CD14-positive monocyte (primary cell): ENCODE results near the gene SRPK2. TPM values are rescaled to one million over a fixed set of nuclear protein-coding genes. Genes with fewer than 3 reads are reported as not detected.

Experiments used
- DNase-seq, 3 donors: peaks; one replicate each; pipeline ENCODE4 v3.0.0-alpha.2; 2011 to 2022
- H2AFZ ChIP-seq: 2 replicates; pipeline ENCODE4 v1.6.0; 2012; ENCODE audit warnings: mild to moderate bottlenecking, low read depth, low read length, inconsistent platforms; ENCODE audit not compliant: insufficient read depth, poor library complexity, severe bottlenecking
- H3K27ac ChIP-seq, 2 donors: 1 replicate in 1 of 2; 2 replicates in 1 of 2; pipeline ENCODE4 v1.5.1; 2012 to 2013; ENCODE audit warnings: low read length in 2 of 2, control low read depth in 1 of 2, inconsistent platforms in 1 of 2, low read depth in 1 of 2, mild to moderate bottlenecking in 1 of 2
- H3K27me3 ChIP-seq, 2 donors: one replicate each; pipeline versions ENCODE4 v1.6.0 to v1.6.1; 2011 to 2013; ENCODE audit warnings: low read length in 2 of 2; ENCODE audit not compliant: control insufficient read depth in 2 of 2, insufficient read depth in 2 of 2
- H3K36me3 ChIP-seq, 2 donors: replicated peaks in 1 of 2; 1 replicate in 1 of 2; 2 replicates in 1 of 2; pipeline versions ENCODE4 v1.5.1 to v1.6.1; 2012 to 2013; ENCODE audit warnings: low read length in 2 of 2, control low read depth in 1 of 2, inconsistent platforms in 1 of 2, mild to moderate bottlenecking in 1 of 2; ENCODE audit not compliant: insufficient read depth in 2 of 2, control insufficient read depth in 1 of 2
- H3K4me1 ChIP-seq, 2 donors: 1 replicate in 1 of 2; 2 replicates in 1 of 2; pipeline versions ENCODE4 v1.5.1 to v1.6.1; 2012 to 2013; ENCODE audit warnings: low read length in 2 of 2, control low read depth in 1 of 2, inconsistent platforms in 1 of 2, mild to moderate bottlenecking in 1 of 2, moderate library complexity in 1 of 2; ENCODE audit not compliant: insufficient read depth in 2 of 2, control insufficient read depth in 1 of 2
- H3K4me2 ChIP-seq: replicated peaks from 2 replicates; pipeline ENCODE3; 2012; ENCODE audit warnings: low read length, moderate library complexity, mild to moderate bottlenecking; ENCODE audit not compliant: poor library complexity, severe bottlenecking; ENCODE audit errors: extremely low read depth
- H3K4me3 ChIP-seq, 3 experiments: fragments of 200-600 bp in 1 of 3; sonication (generic) in 1 of 3; replicated peaks in 1 of 3; 1 replicate in 2 of 3; 2 replicates in 1 of 3; pipeline ENCODE4 v1.5.1; 2011 to 2013; ENCODE audit warnings: low read length in 3 of 3, mild to moderate bottlenecking in 3 of 3, control low read depth in 2 of 3, low read depth in 2 of 3, inconsistent platforms in 1 of 3, moderate library complexity in 1 of 3
- H3K79me2 ChIP-seq: 2 replicates; pipeline ENCODE4 v1.6.0; 2012; ENCODE audit warnings: mild to moderate bottlenecking, control low read depth, inconsistent platforms, low read length, moderate library complexity; ENCODE audit not compliant: insufficient read depth
- H3K9ac ChIP-seq: 2 replicates; pipeline ENCODE4 v1.6.0; 2017; ENCODE audit warnings: low read length, mild to moderate bottlenecking; ENCODE audit not compliant: insufficient read depth, poor library complexity, severe bottlenecking
- H3K9me3 ChIP-seq, 2 donors: replicated peaks in 1 of 2; 1 replicate in 1 of 2; 2 replicates in 1 of 2; pipeline versions ENCODE4 v1.5.1 to v1.6.1; 2012 to 2013; ENCODE audit warnings: low read length in 2 of 2, control low read depth in 1 of 2; ENCODE audit not compliant: control insufficient read depth in 1 of 2, insufficient read depth in 1 of 2
- H4K20me1 ChIP-seq: 2 replicates; pipeline ENCODE4 v1.6.0; 2012; ENCODE audit warnings: mild to moderate bottlenecking, low read length, control low read depth, moderate library complexity; ENCODE audit not compliant: insufficient read depth
- H3K27ac Mint-ChIP-seq, 7 donors: one replicate each; pipeline ENCODE4 v1.8.0; 2020; ENCODE audit warnings: mild to moderate bottlenecking in 7 of 7, mixed read lengths in 7 of 7, moderate library complexity in 6 of 7, inconsistent platforms in 2 of 7
- H3K27me3 Mint-ChIP-seq, 3 donors: one replicate each; pipeline ENCODE4 v1.8.0; 2021 to 2022; ENCODE audit warnings: low read depth in 3 of 3, mild to moderate bottlenecking in 3 of 3, mixed read lengths in 3 of 3, moderate library complexity in 3 of 3, inconsistent platforms in 1 of 3
- H3K36me3 Mint-ChIP-seq, 2 donors: one replicate each; pipeline ENCODE4 v1.8.0; 2020; ENCODE audit warnings: mixed read lengths in 2 of 2, inconsistent platforms in 1 of 2, mild to moderate bottlenecking in 1 of 2
- H3K4me1 Mint-ChIP-seq: one replicate; pipeline ENCODE4 v1.8.0; 2020; ENCODE audit warnings: mild to moderate bottlenecking, mixed read lengths
- H3K4me3 Mint-ChIP-seq, 2 donors: one replicate each; pipeline ENCODE4 v1.8.0; 2020; ENCODE audit warnings: mild to moderate bottlenecking in 2 of 2, mixed read lengths in 2 of 2, moderate library complexity in 1 of 2
- H3K9me3 Mint-ChIP-seq, 7 donors: one replicate each; pipeline ENCODE4 v1.8.0; 2020 to 2022; ENCODE audit warnings: mixed read lengths in 7 of 7, mild to moderate bottlenecking in 6 of 7, moderate library complexity in 6 of 7, inconsistent platforms in 2 of 7
- CTCF ChIP-seq: fragments of 200-600 bp; IDR thresholded peaks from one replicate; pipeline ENCODE4 v1.8.0; 2022; ENCODE audit warnings: antibody characterized with exemption, mild to moderate bottlenecking
- WGBS: methylation state at CpG from one replicate; pipeline ENCODE4 v1.1.5; 2013; ENCODE audit warnings: missing lambda C conversion rate; ENCODE audit not compliant: insufficient coverage; 5-methylcytosine and 5-hydroxymethylcytosine counted together
- intact Hi-C, 2 donors: fragments of 100-400 bp; cut with micrococcal nuclease; formaldehyde crosslinking; loops; one replicate each; pipeline versions ENCODE4 v1.15.0 to v1.15.1; 2023
- polyA plus RNA-seq, 3 donors: library from polyadenylated mRNA; depleted of rRNA in 1 of 3; unstranded in 2 of 3; stranded (reverse) in 1 of 3; fragments of 300-500 nt in 2 of 3; fragments of >200 nt in 1 of 3; fragmentation: Illumina TruSeq in 2 of 3; gene quantifications; 1 replicate in 2 of 3; 2 replicates in 1 of 3; pipeline ENCODE4 v1.2.3, GENCODE V29; 2012 to 2021

The SRPK2 gene
- polyA plus RNA-seq, 3 donors: 12.6 to 37.7 (median 30.0) TPM

GRCh38 chr7:105112440-105113418 lies 276.0 kb downstream of the SRPK2 start:
- no peak overlapping the region for H3K27ac ChIP-seq
- H3K9ac ChIP-seq: no peak overlapping the region
- peaks cover 80 to 100% of the 10 kb centered on the region in 2 donors for H3K36me3 ChIP-seq

More at GRCh38 chr7:105112440-105113418, 276.0 kb downstream of the SRPK2 start:
- Histone ChIP-seq H4K20me1 (peaks cover 92% of the 10 kb centered on the region), H3K79me2 (peaks cover 8% of the 10 kb centered on the region), H3K9me3 (no peaks in the 10 kb centered on the region), H2AFZ (no peak overlapping the region), H3K4me1 (no peaks in the 10 kb centered on the region), H3K27me3 (no peaks in the 10 kb centered on the region), H3K4me2 (no peak overlapping the region), H3K4me3 (no peak overlapping the region)
- Mint-ChIP-seq H3K4me3 (no peak overlapping the region), H3K36me3 (peaks cover 63 to 87% of the 10 kb centered on the region in 2 donors), H3K9me3 (no peaks in the 10 kb centered on the region), H3K27ac (peak overlapping the region in 5 of 7 donors; percentile 8 to 85 (median 22)), H3K27me3 (peaks cover 0 to 2% (median 0%) of the 10 kb centered on the region in 3 donors), H3K4me1 (no peaks in the 10 kb centered on the region)
- no peak for DNase-seq
- intact Hi-C loops: no loop called here
- TF ChIP-seq CTCF: no peak
- 98% methylated on average over 11 of the region's 11 CpGs for WGBS
